ENCODE measurements around the gene TIGD3.

- TF ChIP-seq POLR2A (IDR thresholded peaks at IDR 0.05; ENCODE audit: low read depth, low read length) (no peak), EZH2 (IDR thresholded peaks at IDR 0.05; ENCODE audit: borderline replicate concordance, low read depth, low read length, severe bottlenecking) (no peak), CTCF (IDR thresholded peaks at IDR 0.05; ENCODE audit: extremely low read depth in 1 of 2, insufficient read depth in 1 of 2, low read depth in 1 of 2, low read length in 2 of 2) (no peak), POLR2AphosphoS5 (IDR thresholded peaks at IDR 0.05; ENCODE audit: insufficient read depth, low read depth, low read length) (no peak), MAX (IDR thresholded peaks at IDR 0.05; ENCODE audit: insufficient read depth, insufficient read length) (no peak), MYC (IDR thresholded peaks at IDR 0.05; ENCODE audit: low read depth, low read length) (no peak), JUN (IDR thresholded peaks at IDR 0.05; ENCODE audit: borderline replicate concordance, insufficient read depth, insufficient read length, low read depth) (no peak), GATA2 (IDR thresholded peaks at IDR 0.05; ENCODE audit: insufficient read depth, insufficient read length, low read depth, low read length) (no peak), FOS (IDR thresholded peaks at IDR 0.05; ENCODE audit: borderline replicate concordance, insufficient read depth, low read length) (no peak)
These were observed 47.3 kb downstream of the TIGD3 start for GRCh38 chr11:65401803-65402248.

Measured in endothelial cell of umbilical vein (primary cell).